ENCODE results near the gene ADH6. TPM values are rescaled to one million over a fixed set of nuclear protein-coding genes. Genes with fewer than 3 reads are reported as not detected.

The ADH6 gene
- total and polyA plus RNA-seq, 2 of the 13 experiments (the other 11 are each of a cell fraction or from before 2014, with no cell fraction given) = 39.8 to 73.9 TPM

- in situ Hi-C loops (cut with HindIII; ENCODE audit: extremely low pct_ligation_motif_present, low pct_unique_long_range_greater_than_20kb) = no loop called here
- FAIRE-seq = no peak
- Histone ChIP-seq H3K9me3 (ENCODE audit: low read length) (no peaks in the 10 kb centered on the region), H4K20me1 (ENCODE audit: insufficient read depth, low read length) (no peaks in the 10 kb centered on the region), H2AFZ (ENCODE audit: low read length) (no peak overlapping the region), H3K9ac (ENCODE audit: insufficient read depth, low read depth, low read length) (no peak overlapping the region), H3K4me2 (ENCODE audit: low read depth, low read length) (no peak overlapping the region), H3K36me3 (replicated peaks in 1 of 2; ENCODE audit: control insufficient read depth in 1 of 2, insufficient read depth in 2 of 2, low read length in 2 of 2) (no peaks in the 10 kb centered on the region), H3K4me1 (ENCODE audit: insufficient read depth, low read length) (peaks cover 6% of the 10 kb centered on the region; the same call in 1 of the 2 replicates), H3K4me3 (replicated peaks in 1 of 3; ENCODE audit: insufficient read depth in 1 of 3, low read depth in 2 of 3, low read length in 3 of 3) (no peak overlapping the region), H3K27ac (ENCODE audit: extremely low read length, insufficient read depth, low read length) (no peak overlapping the region), H3K27me3 (ENCODE audit: control insufficient read depth in 1 of 2, insufficient read depth in 2 of 2, low read length in 2 of 2) (no peaks in the 10 kb centered on the region), H3K79me2 (ENCODE audit: insufficient read depth, low read length) (no peaks in the 10 kb centered on the region)
- intact Hi-C loops (cut with micrococcal nuclease; ENCODE audit: unreplicated experiment) = no loop called here
- ChIA-PET CTCF (ENCODE audit: low intra/inter-chr PET ratio, low total read pairs) (no interaction called here), POLR2A (no interaction called here)
- DNase-seq (ENCODE audit: low spot score) = no peak
- ATAC-seq = no peak
- 50% methylated on average over 1 of the region's 1 CpG for WGBS (ENCODE audit: low lambda C conversion rate)
- TF ChIP-seq ZNF572 (CRISPR knock-in tag; IDR thresholded peaks at IDR 0.05) (no peak), CBFB (CRISPR knock-in tag; IDR thresholded peaks at IDR 0.05) (no peak), ZNF597 (CRISPR knock-in tag; IDR thresholded peaks at IDR 0.05) (no peak), MYNN (CRISPR knock-in tag; IDR thresholded peaks at IDR 0.05; ENCODE audit: low read depth) (no peak), HDAC2 (CRISPR knock-in tag; IDR thresholded peaks at IDR 0.05) (no peak), SIX1 (CRISPR knock-in tag; IDR thresholded peaks at IDR 0.05; ENCODE audit: borderline replicate concordance) (no peak), ZKSCAN1 (IDR thresholded peaks at IDR 0.05; ENCODE audit: low read length) (no peak), RFXANK (CRISPR knock-in tag; IDR thresholded peaks at IDR 0.05) (no peak), MZF1 (CRISPR knock-in tag; IDR thresholded peaks at IDR 0.05; ENCODE audit: borderline replicate concordance) (no peak), MAF1 (CRISPR knock-in tag; IDR thresholded peaks at IDR 0.05; ENCODE audit: borderline replicate concordance) (no peak)
- no TSS peak for BruUV-seq (replicated peaks)
Observed at GRCh38 chr4:99235955-99236354, 16.9 kb upstream of the ADH6 start.

All from HepG2 (cell line).